Activated CD8-positive, alpha-beta T cell treated with anti-CD3 and anti-CD28 coated beads for 36 hours (primary cell): ENCODE measurements around the gene TIMM50. TPM values are rescaled to one million over a fixed set of nuclear protein-coding genes. Genes with fewer than 3 reads are reported as not detected.

Experiments used
- ATAC-seq: fragments of 200-7000 bp; cut with Tn5 transposase; one replicate; pipeline ENCODE4 v1.10.0; 2021; ENCODE audit warnings: mild to moderate bottlenecking, moderate library complexity
- CTCF ChIA-PET: fragments of 350-600 bp; sonication (Branson Sonifier 250); formaldehyde crosslinking; loops from one replicate; lab custom pipeline; 2021; ENCODE audit warnings: antibody characterized with exemption; lab: Charles Lee
- POLR2A ChIA-PET: fragments of 350-600 bp; sonication (Branson Sonifier 250); formaldehyde crosslinking; loops from one replicate; lab custom pipeline; 2021; ENCODE audit warnings: antibody characterized with exemption; lab: Charles Lee
- DNase-seq: peaks from one replicate; pipeline ENCODE4 v3.0.0-alpha.2; 2020
- H3K27ac Mint-ChIP-seq: one replicate; pipeline ENCODE4 v1.8.0; 2021; ENCODE audit warnings: mild to moderate bottlenecking, mixed read lengths
- H3K27me3 Mint-ChIP-seq: one replicate; pipeline ENCODE4 v1.8.0; 2021; ENCODE audit warnings: mixed read lengths
- H3K36me3 Mint-ChIP-seq: one replicate; pipeline ENCODE4 v1.8.0; 2021; ENCODE audit warnings: low read depth, mixed read lengths
- H3K4me1 Mint-ChIP-seq: one replicate; pipeline ENCODE4 v1.8.0; 2021; ENCODE audit warnings: low read depth, mixed read lengths
- H3K4me3 Mint-ChIP-seq: one replicate; pipeline ENCODE4 v1.8.0; 2021; ENCODE audit warnings: mild to moderate bottlenecking, moderate library complexity, mixed read lengths
- H3K9me3 Mint-ChIP-seq: one replicate; pipeline ENCODE4 v1.8.0; 2021; ENCODE audit warnings: mixed read lengths
- intact Hi-C: fragments of 100-400 bp; cut with micrococcal nuclease; formaldehyde crosslinking; loops from one replicate; pipeline ENCODE4 v1.10.0; 2022
- total RNA-seq, 2 experiments: library from RNA; stranded (reverse); gene quantifications; one replicate each; pipeline ENCODE4 v1.2.3, GENCODE V29; 2021
- TF ChIP-seq, protein P1 (sequence below): fragments of 200-600 bp; IDR thresholded peaks from one replicate; pipeline ENCODE4 v1.8.0; 2022; ENCODE audit warnings: antibody characterized with exemption, mild to moderate bottlenecking

Gene TIMM50
- total RNA-seq, 2 experiments from 2014 or later: 108 to 114 TPM

DNA sequence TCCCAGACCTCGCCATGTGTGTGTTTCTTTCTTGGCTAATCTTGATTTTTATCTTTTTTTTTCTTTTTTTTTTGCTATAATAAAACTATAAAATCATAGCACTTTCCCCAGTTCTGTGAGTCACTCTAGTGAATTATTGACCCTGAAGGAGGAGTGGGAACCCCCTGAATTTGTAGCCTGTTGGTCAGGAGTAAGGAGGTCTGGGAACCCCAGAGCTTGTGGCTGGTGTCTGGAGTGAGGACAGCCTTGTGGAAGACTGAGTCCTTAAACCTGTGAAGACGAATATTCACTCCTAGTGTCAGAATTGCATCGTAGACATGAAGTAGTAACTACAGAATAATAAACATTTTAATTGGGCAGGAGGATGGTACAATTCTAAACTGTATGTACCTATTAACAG, 44.6 kb downstream of the TIMM50 start:
- intact Hi-C loops: no loop called here
- peaks cover 3% of the 10 kb centered on the region for H3K36me3 Mint-ChIP-seq
- no peak overlapping the region for H3K27ac Mint-ChIP-seq
- no peaks in the 10 kb centered on the region for H3K27me3 Mint-ChIP-seq
- POLR2A ChIA-PET: no interaction called here
- DNase-seq (no peak), ATAC-seq (no peak)
- CTCF ChIA-PET: interaction anchor here (0.8 to 2.6 kb wide), 3 partner anchors 11 to 84 kb away, joined by 3 to 8 read pairs (median 3); no protein-coding TSS in a partner anchor
- H3K9me3 Mint-ChIP-seq: no peaks in the 10 kb centered on the region
- H3K4me3 Mint-ChIP-seq: no peak overlapping the region
- TF ChIP-seq, protein P1, sequence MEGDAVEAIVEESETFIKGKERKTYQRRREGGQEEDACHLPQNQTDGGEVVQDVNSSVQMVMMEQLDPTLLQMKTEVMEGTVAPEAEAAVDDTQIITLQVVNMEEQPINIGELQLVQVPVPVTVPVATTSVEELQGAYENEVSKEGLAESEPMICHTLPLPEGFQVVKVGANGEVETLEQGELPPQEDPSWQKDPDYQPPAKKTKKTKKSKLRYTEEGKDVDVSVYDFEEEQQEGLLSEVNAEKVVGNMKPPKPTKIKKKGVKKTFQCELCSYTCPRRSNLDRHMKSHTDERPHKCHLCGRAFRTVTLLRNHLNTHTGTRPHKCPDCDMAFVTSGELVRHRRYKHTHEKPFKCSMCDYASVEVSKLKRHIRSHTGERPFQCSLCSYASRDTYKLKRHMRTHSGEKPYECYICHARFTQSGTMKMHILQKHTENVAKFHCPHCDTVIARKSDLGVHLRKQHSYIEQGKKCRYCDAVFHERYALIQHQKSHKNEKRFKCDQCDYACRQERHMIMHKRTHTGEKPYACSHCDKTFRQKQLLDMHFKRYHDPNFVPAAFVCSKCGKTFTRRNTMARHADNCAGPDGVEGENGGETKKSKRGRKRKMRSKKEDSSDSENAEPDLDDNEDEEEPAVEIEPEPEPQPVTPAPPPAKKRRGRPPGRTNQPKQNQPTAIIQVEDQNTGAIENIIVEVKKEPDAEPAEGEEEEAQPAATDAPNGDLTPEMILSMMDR: no peak
- peaks cover 10% of the 10 kb centered on the region for H3K4me1 Mint-ChIP-seq

DNA sequence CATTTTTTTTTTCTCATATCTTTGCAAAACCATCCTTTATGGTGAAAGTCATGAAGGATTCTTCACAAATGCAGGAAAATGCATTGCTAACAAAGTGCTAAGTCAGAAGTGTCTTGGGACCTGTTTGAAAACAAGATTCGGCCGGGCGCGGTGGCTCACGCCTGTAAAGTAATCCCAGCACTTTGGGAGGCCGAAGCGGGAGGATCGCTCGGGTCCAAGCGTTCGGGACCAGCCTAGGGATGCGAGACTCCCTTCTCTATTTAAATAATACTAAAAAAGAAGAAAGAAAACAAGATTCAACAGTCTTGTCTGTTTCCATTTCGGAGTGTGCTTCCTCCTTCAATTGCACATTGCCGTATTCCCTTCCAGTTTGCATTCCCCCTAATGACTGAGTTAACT, 51.2 kb downstream of the TIMM50 start:
- TF ChIP-seq, protein P1: no peak
- no peak for ATAC-seq
- Mint-ChIP-seq H3K27ac (peak overlapping the region; percentile 78), H3K4me3 (peak overlapping the region; percentile 92), H3K4me1 (peaks cover 19% of the 10 kb centered on the region), H3K27me3 (no peaks in the 10 kb centered on the region), H3K36me3 (peaks cover 3% of the 10 kb centered on the region), H3K9me3 (no peaks in the 10 kb centered on the region)
- intact Hi-C loops: loop anchor here (5.0 to 10.0 kb wide), 2 partner anchors 57 to 90 kb away; no protein-coding TSS in a partner anchor
- DNase-seq: no peak
- CTCF ChIA-PET: interaction anchor here (0.6 to 4.5 kb wide), 22 partner anchors 11 to 144 kb away, joined by 3 to 52 read pairs (median 5); partner anchors contain the start of genes DLL3, PLEKHG2, RPS16 and SUPT5H
- POLR2A ChIA-PET: interaction anchor here (0.7 to 1.2 kb wide), 5 partner anchors 47 to 189 kb away, joined by 3 read pairs; partner anchors contain the start of genes RPS16 and SAMD4B

DNA sequence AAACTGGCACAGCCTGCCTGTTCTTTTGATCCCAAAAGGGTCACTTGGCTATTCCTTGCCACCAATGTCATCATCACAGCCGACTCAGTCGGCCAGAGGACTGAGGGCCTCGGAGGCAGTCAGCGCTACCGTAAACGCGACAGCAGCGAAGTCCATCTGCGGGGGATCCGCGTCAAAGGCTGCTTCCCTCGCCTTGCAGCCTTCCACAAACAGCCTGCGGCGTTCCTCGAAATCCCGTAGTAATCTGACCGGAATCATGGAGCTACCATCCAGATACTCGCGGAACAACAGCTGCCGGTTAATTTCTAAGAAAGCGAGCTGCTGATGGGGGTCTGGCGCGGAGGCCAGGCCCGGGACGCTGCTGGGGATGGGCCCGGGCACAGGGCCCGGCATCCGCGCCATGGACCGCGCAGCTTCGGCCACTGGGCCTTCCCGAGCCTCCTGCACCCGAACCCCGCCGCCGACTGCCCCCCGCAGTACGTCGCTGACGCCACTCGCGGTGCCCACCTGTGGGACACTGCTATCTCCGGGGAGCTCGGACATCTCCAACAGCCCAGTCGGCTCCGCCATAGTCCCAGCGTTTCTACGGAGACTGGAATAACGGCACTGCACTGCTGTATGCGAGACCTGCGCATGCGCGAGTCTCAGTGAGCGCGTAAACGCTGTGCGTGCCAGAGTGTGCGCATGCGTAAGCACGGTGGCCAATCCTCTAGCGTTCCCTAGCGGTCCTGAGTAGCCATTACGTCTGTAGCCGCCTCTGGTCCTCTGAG, 51.8 kb downstream of the TIMM50 start, which contains the start of gene EID2B:
Gene EID2B (minus strand): TSS at position 620 of the 770 bp plus-strand sequence. CDS start 50 bp downstream, at position 570.
- ChIA-PET POLR2A (interaction anchor here (0.6 to 1.4 kb wide), 11 partner anchors 47 to 195 kb away, joined by 3 to 12 read pairs (median 3); partner anchors contain the start of genes RPS16, SAMD4B and SUPT5H), CTCF (interaction anchor here (0.6 to 4.5 kb wide), 33 partner anchors 10 to 193 kb away, joined by 3 to 52 read pairs (median 4); partner anchors contain the start of genes DLL3, MED29, PAF1 and PLEKHG2)
- Mint-ChIP-seq H3K36me3 (peaks cover 3% of the 10 kb centered on the region), H3K4me3 (peak within 1 kb of the TSS; percentile 92), H3K9me3 (no peaks in the 10 kb centered on the region), H3K27me3 (no peaks in the 10 kb centered on the region), H3K27ac (peak within 1 kb of the TSS; percentile 85), H3K4me1 (peaks cover 22% of the 10 kb centered on the region)
- ATAC-seq: peak; percentile 99
- TF ChIP-seq, protein P1: peak; percentile 98
- intact Hi-C loops: loop anchor here (5.0 to 10.0 kb wide), 2 partner anchors 58 to 90 kb away; no protein-coding TSS in a partner anchor
- DNase-seq: peak; percentile 95

DNA sequence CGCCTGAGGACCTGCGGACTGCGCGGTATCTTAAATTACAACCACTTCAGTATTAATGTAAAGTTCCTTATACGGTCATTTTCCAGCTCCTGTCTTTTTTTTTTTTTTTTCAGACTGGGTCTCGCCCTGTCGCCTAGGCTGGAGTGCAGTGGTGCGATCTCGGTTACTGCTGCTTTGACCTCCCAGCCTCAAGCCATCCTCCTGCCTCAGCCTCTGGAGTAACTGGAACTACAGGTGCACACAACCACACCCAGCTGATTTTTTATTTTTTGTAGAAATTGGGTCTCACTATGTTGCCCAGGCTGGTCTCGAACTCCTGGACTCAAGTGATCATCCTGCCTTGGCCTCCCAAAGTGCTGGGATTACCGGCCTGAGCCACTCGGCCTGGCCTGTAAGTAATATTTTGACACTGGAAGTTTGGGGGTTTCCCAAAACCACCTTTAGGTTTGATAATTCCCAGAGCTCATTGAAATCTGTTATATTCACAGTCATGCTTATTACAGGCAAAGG, 52.4 kb downstream of the TIMM50 start:
- H3K36me3 Mint-ChIP-seq: peaks cover 8% of the 10 kb centered on the region
- no peak overlapping the region for H3K27ac Mint-ChIP-seq
- peaks cover 27% of the 10 kb centered on the region for H3K4me1 Mint-ChIP-seq

More for the DNA sequence above, 52.4 kb downstream of the TIMM50 start:
- no peaks in the 10 kb centered on the region for H3K9me3 Mint-ChIP-seq
- H3K4me3 Mint-ChIP-seq: peak overlapping the region; percentile 92
- CTCF ChIA-PET: interaction anchor here (0.8 to 4.5 kb wide), 24 partner anchors 9 to 194 kb away, joined by 3 to 52 read pairs (median 6); partner anchors contain the start of genes DLL3, MED29, PAF1 and RPS16
- TF ChIP-seq, protein P1: no peak
- intact Hi-C loops: loop anchor here (5.0 to 10.0 kb wide), 2 partner anchors 58 to 91 kb away; no protein-coding TSS in a partner anchor
- no peaks in the 10 kb centered on the region for H3K27me3 Mint-ChIP-seq
- POLR2A ChIA-PET: interaction anchor here (0.6 to 1.4 kb wide), 7 partner anchors 65 to 131 kb away, joined by 3 to 12 read pairs (median 3); partner anchors contain the start of genes RPS16 and SUPT5H
- DNase-seq: no peak
- ATAC-seq: peak; percentile 12
